Suprapubic skin (tissue), 4 donors: ENCODE measurements around the gene XYLT1. TPM values are rescaled to one million over a fixed set of nuclear protein-coding genes. Genes with fewer than 3 reads are reported as not detected.

Source experiments
- DNase-seq, 2 donors: peaks; one replicate each; pipeline ENCODE4 v3.0.0-alpha.2; 2019; ENCODE audit warnings: low spot score in 2 of 2
- H3K27ac ChIP-seq: fragments of 200-600 bp; sonication (generic); one replicate; pipeline ENCODE4 v1.5.1; 2019
- H3K27me3 ChIP-seq: fragments of 200-600 bp; sonication (generic); one replicate; pipeline ENCODE4 v1.5.1; 2019
- H3K36me3 ChIP-seq: fragments of 200-600 bp; sonication (generic); one replicate; pipeline ENCODE4 v1.5.1; 2019
- H3K4me1 ChIP-seq: fragments of 200-600 bp; sonication (generic); one replicate; pipeline ENCODE4 v1.5.1; 2019
- H3K4me3 ChIP-seq: fragments of 200-600 bp; sonication (generic); one replicate; pipeline ENCODE4 v1.5.1; 2019; ENCODE audit warnings: mild to moderate bottlenecking
- H3K9me3 ChIP-seq: fragments of 200-600 bp; sonication (generic); one replicate; pipeline ENCODE4 v1.5.1; 2019
- EP300 ChIP-seq: sonication (generic); formaldehyde crosslinking; IDR thresholded peaks from one replicate; pipeline ENCODE4 v1.6.1; 2017; ENCODE audit warnings: antibody characterized with exemption
- POLR2A ChIP-seq, 2 donors: fragments of 450-650 bp; IDR thresholded peaks; one replicate each; pipeline ENCODE4 v1.6.1; 2017; ENCODE audit warnings: antibody characterized with exemption in 2 of 2, mild to moderate bottlenecking in 2 of 2, moderate library complexity in 2 of 2
- POLR2AphosphoS5 ChIP-seq, 3 donors: sonication (generic); formaldehyde crosslinking; IDR thresholded peaks; one replicate each; pipeline ENCODE4 v1.6.1; 2017; ENCODE audit warnings: antibody characterized with exemption in 3 of 3
- WGBS: methylation state at CpG from one replicate; pipeline ENCODE4 v1.1.5; 2018; 5-methylcytosine and 5-hydroxymethylcytosine counted together
- total RNA-seq, 4 donors: library from RNA; depleted of rRNA; stranded (reverse); fragments of >200 nt; gene quantifications; one replicate each; pipeline ENCODE4 v1.1.0, GENCODE V29; 2016
- TF ChIP-seq, protein P1 (sequence below), 2 donors: fragments of 200-600 bp in 1 of 2; fragments of 450-650 bp in 1 of 2; sonication (generic) in 1 of 2; IDR thresholded peaks; one replicate each; pipeline ENCODE4 v1.5.1; 2016 to 2019; ENCODE audit warnings: antibody characterized with exemption in 2 of 2, mild to moderate bottlenecking in 1 of 2, moderate library complexity in 1 of 2

XYLT1 gene
- total RNA-seq, 4 donors from 2014 or later, result 23.5 to 30.6 (median 25.7) TPM

DNA sequence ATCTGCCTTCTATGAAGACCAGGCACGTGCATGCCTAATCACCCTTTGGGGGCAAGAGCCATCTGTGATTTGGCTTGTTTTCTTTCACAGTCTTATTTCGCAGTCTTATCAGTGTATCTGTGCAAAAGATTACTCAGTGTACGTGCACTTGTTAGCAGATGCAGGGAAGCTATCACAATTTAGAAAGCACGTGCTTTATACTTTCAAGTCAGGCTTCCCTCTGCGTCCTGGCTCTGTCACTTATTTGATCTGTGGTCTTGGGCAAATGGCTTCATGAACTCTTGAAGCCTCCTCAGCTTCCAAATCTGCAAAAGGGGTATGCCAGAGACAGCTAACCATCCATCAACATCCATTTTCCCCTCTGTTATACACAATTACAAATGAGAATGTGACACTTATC, 246.4 kb downstream of the XYLT1 start:
- DNase-seq, result no peak
- TF ChIP-seq POLR2AphosphoS5 (IDR thresholded peaks at IDR 0.05), result no peak
- no peak for TF ChIP-seq POLR2A (IDR thresholded peaks at IDR 0.05)
- TF ChIP-seq EP300, result no peak
- TF ChIP-seq, protein P1, sequence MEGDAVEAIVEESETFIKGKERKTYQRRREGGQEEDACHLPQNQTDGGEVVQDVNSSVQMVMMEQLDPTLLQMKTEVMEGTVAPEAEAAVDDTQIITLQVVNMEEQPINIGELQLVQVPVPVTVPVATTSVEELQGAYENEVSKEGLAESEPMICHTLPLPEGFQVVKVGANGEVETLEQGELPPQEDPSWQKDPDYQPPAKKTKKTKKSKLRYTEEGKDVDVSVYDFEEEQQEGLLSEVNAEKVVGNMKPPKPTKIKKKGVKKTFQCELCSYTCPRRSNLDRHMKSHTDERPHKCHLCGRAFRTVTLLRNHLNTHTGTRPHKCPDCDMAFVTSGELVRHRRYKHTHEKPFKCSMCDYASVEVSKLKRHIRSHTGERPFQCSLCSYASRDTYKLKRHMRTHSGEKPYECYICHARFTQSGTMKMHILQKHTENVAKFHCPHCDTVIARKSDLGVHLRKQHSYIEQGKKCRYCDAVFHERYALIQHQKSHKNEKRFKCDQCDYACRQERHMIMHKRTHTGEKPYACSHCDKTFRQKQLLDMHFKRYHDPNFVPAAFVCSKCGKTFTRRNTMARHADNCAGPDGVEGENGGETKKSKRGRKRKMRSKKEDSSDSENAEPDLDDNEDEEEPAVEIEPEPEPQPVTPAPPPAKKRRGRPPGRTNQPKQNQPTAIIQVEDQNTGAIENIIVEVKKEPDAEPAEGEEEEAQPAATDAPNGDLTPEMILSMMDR (IDR thresholded peaks at IDR 0.05), result no peak
- no peaks in the 10 kb centered on the region for H3K9me3 ChIP-seq
- no peaks in the 10 kb centered on the region for H3K36me3 ChIP-seq
- H3K27ac ChIP-seq, result no peak overlapping the region
- peaks cover 22% of the 10 kb centered on the region for H3K4me1 ChIP-seq
- H3K4me3 ChIP-seq, result no peak overlapping the region
- WGBS, result 87% methylated on average over 5 of the region's 5 CpGs
- H3K27me3 ChIP-seq, result no peaks in the 10 kb centered on the region

DNA sequence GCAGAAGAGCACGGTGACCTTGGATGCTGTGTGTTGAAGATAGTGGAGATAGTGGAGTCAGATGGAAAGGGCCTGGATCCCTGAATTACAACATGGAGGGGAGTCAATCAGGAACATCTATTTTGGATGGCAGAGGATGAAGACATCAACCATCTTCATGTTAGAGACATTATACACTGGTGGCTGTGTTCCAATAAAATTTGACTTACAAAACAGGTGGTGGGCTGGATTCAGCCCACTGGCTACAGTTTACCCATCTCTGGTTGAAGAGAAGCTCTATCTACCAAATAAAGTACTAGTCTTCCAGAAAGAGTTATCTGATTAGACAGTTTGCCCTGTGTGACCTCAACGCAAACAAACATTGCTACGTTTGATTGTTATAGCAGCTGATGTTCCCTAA, 247.2 kb downstream of the XYLT1 start:
- DNase-seq, result no peak
- no peaks in the 10 kb centered on the region for H3K36me3 ChIP-seq
- TF ChIP-seq, protein P1 (IDR thresholded peaks at IDR 0.05), result no peak
- TF ChIP-seq POLR2A (IDR thresholded peaks at IDR 0.05) (no peak), POLR2AphosphoS5 (IDR thresholded peaks at IDR 0.05) (no peak), EP300 (no peak)
- WGBS, result 90% methylated on average over 3 of the region's 3 CpGs
- H3K4me1 ChIP-seq, result peaks cover 21% of the 10 kb centered on the region
- H3K27ac ChIP-seq, result no peak overlapping the region
- H3K27me3 ChIP-seq, result no peaks in the 10 kb centered on the region
- H3K9me3 ChIP-seq, result no peaks in the 10 kb centered on the region
- H3K4me3 ChIP-seq, result no peak overlapping the region

DNA sequence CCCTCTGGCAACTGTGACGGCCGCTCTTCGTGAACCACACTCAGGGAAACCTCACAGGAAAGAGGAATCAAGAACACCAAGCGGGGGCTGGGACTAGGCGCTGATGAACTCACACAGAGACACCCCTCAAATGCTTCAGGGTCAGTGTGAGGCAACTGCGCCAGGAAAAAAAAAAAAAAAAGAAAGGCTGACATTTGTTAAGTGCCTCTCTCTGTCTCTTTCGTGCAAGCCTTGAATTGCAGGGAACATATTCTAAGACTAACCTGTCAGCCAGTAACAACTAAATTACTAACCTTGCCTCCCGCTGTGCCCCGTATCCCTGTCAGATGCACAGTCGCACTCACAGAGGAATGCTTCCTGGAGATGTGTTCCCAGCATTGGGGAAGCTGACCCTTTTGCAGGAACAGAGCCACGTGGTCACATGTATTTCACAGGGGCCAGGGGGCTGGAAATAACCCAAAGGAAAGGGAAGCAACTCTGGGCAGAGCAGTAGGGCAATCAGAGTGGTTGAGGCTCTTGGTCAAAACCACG, 247.8 kb downstream of the XYLT1 start:
- WGBS, result 78% methylated on average over 12 of the region's 12 CpGs
- DNase-seq, result no peak
- no peaks in the 10 kb centered on the region for H3K27me3 ChIP-seq
- no peaks in the 10 kb centered on the region for H3K36me3 ChIP-seq
- peaks cover 21% of the 10 kb centered on the region for H3K4me1 ChIP-seq
- H3K27ac ChIP-seq, result no peak overlapping the region
- TF ChIP-seq, protein P1 (IDR thresholded peaks at IDR 0.05), result no peak
- TF ChIP-seq POLR2A (IDR thresholded peaks at IDR 0.05) (no peak), POLR2AphosphoS5 (IDR thresholded peaks at IDR 0.05) (no peak), EP300 (no peak)
- no peaks in the 10 kb centered on the region for H3K9me3 ChIP-seq
- no peak overlapping the region for H3K4me3 ChIP-seq

DNA sequence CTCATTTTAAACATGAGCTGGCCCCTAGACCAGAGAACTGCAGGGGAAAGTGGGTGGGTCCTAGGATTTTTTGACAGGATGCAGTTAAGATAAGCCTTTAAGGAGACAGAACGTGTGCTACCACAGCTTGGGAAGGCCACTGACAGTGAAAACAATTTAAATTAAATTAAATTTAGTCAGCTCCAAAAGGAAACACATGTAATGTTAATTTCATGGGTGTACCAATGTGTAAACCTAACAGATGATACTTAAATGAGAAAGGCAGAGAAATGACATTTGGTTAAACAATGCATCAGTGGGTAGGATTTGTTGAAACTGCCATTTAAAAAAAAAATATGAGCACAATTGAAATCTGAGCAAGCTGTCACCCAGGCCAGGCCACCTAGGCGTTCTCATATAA, 250.8 kb downstream of the XYLT1 start:
- DNase-seq, result no peak
- Histone ChIP-seq H3K4me3 (no peak overlapping the region), H3K27me3 (no peaks in the 10 kb centered on the region), H3K36me3 (no peaks in the 10 kb centered on the region), H3K4me1 (peaks cover 9% of the 10 kb centered on the region), H3K9me3 (no peaks in the 10 kb centered on the region), H3K27ac (no peak overlapping the region)
- WGBS, result 83% methylated on average over 2 of the region's 2 CpGs
- TF ChIP-seq EP300, result no peak
- no peak for TF ChIP-seq POLR2A (IDR thresholded peaks at IDR 0.05)
- TF ChIP-seq POLR2AphosphoS5 (IDR thresholded peaks at IDR 0.05), result no peak
- TF ChIP-seq, protein P1 (IDR thresholded peaks at IDR 0.05), result no peak

DNA sequence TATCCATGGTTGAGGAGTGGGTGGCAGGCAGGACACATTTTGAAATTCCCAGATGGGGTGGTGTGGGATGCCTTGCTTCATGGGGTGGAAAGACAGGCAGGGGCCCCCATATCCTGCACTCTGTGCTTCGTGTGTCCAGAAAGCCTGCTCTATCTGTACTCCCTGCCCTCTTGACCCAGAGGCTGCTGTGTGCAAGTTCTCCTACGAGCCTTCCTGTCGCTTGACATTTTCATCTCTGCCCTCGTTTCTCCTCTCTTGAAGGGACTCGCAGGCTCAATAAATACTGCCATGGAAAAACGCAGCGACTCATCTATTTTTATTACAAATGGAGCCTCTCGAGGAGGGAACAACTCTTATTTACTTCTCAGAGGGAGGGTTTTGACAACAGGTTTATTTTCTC, 254.8 kb downstream of the XYLT1 start:
- DNase-seq, result no peak
- no peaks in the 10 kb centered on the region for H3K36me3 ChIP-seq
- H3K4me3 ChIP-seq, result no peak overlapping the region
- WGBS, result 84% methylated on average over 8 of the region's 8 CpGs
- H3K27me3 ChIP-seq, result no peaks in the 10 kb centered on the region
- H3K27ac ChIP-seq, result no peak overlapping the region
- no peaks in the 10 kb centered on the region for H3K4me1 ChIP-seq
- no peak for TF ChIP-seq EP300
- TF ChIP-seq POLR2A (IDR thresholded peaks at IDR 0.05), result no peak
- TF ChIP-seq POLR2AphosphoS5 (IDR thresholded peaks at IDR 0.05), result no peak
- TF ChIP-seq, protein P1 (IDR thresholded peaks at IDR 0.05), result no peak
- H3K9me3 ChIP-seq, result no peaks in the 10 kb centered on the region
